Retinal pigment epithelial cell (primary cell): ENCODE data around the gene VPS45.

ENCODE experiments used
- DNase-seq: peaks from one replicate; pipeline ENCODE4 v3.0.0-alpha.2; 2010; ENCODE audit warnings: low read depth
- H3K4me3 ChIP-seq: 2 replicates; pipeline ENCODE4 v1.5.1; 2011; ENCODE audit warnings: mild to moderate bottlenecking, low read length, control low read depth, moderate library complexity
- TF ChIP-seq, protein P1 (sequence below): conservative IDR thresholded peaks from 2 replicates; pipeline ENCODE4 v1.5.1; 2011; ENCODE audit warnings: low read depth, low read length, control low read depth, inconsistent platforms

The VPS45 gene

DNA sequence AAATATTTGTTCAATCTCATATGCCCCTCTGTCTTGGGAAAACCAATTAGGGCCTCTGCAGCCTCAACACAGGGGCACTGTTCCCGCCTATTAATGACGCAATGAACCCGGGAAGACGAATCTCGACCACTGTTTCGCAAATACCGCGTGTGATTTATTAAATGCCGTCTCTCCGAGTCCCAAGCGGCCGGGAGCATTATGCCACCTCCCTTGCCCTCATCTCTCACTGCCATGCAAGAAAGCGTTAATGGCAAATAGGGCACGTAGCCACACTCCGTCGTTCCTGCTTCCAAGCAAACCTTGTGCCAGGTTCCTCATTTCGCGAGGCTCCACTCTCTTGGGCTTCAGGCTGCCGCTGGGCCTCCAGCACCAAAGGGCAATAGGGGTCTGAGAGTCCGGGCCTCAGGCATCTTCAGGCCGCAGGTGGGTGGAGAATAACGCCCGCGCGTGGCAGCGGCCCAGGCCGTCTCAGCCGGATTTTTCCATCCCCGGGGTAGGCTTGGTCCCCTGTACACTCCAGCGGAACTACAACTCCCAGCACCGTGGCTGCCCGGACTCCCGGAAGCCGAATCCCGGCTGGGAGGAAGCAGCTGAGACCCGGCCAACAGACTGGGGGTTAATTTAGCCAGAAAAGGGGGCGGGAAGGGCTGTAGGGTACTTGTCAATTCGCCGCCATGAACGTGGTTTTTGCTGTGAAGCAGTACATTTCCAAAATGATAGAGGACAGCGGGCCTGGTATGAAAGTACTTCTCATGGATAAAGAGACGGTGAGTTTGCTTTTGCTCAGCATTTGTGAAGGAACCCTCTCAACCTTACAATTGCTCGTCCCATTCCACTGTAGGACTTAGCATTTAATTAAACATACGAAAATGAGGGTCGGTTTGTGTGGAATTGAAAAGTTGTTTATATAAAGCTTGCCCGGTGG is at the start of gene VPS45:
Gene VPS45, plus strand, starts transcription at position 593 of the 925 bp plus-strand sequence. Its CDS starts 82 bp downstream, at position 675.
- H3K4me3 ChIP-seq = peak within 1 kb of the TSS; percentile 86
- peak; percentile 71 for DNase-seq
- TF ChIP-seq, protein P1, sequence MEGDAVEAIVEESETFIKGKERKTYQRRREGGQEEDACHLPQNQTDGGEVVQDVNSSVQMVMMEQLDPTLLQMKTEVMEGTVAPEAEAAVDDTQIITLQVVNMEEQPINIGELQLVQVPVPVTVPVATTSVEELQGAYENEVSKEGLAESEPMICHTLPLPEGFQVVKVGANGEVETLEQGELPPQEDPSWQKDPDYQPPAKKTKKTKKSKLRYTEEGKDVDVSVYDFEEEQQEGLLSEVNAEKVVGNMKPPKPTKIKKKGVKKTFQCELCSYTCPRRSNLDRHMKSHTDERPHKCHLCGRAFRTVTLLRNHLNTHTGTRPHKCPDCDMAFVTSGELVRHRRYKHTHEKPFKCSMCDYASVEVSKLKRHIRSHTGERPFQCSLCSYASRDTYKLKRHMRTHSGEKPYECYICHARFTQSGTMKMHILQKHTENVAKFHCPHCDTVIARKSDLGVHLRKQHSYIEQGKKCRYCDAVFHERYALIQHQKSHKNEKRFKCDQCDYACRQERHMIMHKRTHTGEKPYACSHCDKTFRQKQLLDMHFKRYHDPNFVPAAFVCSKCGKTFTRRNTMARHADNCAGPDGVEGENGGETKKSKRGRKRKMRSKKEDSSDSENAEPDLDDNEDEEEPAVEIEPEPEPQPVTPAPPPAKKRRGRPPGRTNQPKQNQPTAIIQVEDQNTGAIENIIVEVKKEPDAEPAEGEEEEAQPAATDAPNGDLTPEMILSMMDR = no peak

DNA sequence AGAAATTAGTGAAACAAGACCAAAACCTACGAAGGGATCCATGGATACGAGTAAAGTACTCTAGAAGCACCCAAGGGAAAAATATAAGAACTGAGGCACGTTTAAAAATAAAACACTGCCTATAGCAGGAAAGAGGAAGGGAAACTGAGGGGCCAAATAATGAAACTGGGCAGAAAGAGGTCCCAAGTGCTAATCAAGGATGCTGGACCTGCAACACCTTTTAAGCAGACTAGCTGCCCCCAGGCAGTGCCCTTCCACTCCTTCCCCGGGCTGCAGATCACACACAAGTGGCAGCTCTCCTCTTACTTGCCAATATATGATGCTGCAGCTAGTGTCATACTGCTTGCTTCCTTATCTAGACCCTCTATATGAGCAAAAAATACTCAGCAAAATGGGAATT is 49.4 kb upstream of the VPS45 start:
- no peak overlapping the region for H3K4me3 ChIP-seq
- TF ChIP-seq, protein P1 = no peak
- no peak for DNase-seq

DNA sequence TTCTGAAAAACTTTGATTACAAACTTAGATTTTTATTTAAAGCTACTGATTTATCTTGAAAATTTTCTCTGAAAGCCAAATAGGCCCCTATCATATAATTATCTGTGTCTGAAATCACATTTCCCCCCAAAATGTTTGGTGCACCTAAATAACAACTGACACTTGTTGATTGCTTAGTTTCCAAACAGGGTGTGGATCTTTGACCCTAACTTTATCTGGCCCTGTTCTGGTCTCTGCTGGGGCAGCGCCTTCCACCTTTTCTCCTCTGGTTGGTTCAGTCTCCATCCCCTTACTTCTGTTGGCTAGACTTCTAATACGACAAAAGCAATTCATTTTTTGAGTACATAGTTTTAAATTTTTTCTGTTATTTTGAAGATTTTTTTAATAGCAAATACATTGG is 46.9 kb upstream of the VPS45 start:
- H3K4me3 ChIP-seq = no peak overlapping the region
- TF ChIP-seq, protein P1 = no peak
- no peak for DNase-seq

GRCh38 chr1:150021191-150021694 is 46.3 kb upstream of the VPS45 start:
- TF ChIP-seq, protein P1 = no peak
- H3K4me3 ChIP-seq = no peak overlapping the region
- no peak for DNase-seq

DNA sequence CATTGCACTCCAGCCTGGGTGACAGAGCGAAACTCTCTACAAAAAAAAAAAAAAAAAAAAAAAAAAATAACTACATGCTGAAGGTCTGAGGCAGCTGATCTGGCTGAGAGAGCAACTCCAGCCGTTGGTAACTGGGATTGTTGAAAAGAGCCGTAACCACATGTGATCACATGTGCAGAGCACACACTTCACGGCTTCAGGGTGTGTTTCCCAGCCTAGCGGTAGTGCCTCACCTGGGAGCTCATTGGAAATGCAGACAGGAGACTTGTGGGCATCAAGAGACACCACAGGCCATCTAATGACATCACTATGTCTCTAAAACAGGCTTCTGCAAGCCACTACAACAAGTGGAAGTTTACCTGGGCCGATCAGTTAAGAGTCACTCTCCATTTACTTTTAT is 45.2 kb upstream of the VPS45 start:
- H3K4me3 ChIP-seq = no peak overlapping the region
- no peak for DNase-seq
- TF ChIP-seq, protein P1 = no peak

- DNase-seq = no peak
- H3K4me3 ChIP-seq = no peak overlapping the region
- TF ChIP-seq, protein P1 = no peak
These were observed 43.4 kb upstream of the VPS45 start for GRCh38 chr1:150024156-150024555.

- TF ChIP-seq, protein P1 = no peak
- no peak overlapping the region for H3K4me3 ChIP-seq
- DNase-seq = no peak
These were observed 39.3 kb upstream of the VPS45 start for GRCh38 chr1:150028322-150028721.
